ENCODE data around the gene LTC4S. TPM values are rescaled to one million over a fixed set of nuclear protein-coding genes. Genes with fewer than 3 reads are reported as not detected.
"Not testable (repeated sequence)": the region's sequence is repeated elsewhere in the genome, so short reads cannot be mapped to it uniquely, and the experiment has no call there.

The LTC4S gene
- polyA plus RNA-seq, 1 donor, result 2.0 TPM

DNA sequence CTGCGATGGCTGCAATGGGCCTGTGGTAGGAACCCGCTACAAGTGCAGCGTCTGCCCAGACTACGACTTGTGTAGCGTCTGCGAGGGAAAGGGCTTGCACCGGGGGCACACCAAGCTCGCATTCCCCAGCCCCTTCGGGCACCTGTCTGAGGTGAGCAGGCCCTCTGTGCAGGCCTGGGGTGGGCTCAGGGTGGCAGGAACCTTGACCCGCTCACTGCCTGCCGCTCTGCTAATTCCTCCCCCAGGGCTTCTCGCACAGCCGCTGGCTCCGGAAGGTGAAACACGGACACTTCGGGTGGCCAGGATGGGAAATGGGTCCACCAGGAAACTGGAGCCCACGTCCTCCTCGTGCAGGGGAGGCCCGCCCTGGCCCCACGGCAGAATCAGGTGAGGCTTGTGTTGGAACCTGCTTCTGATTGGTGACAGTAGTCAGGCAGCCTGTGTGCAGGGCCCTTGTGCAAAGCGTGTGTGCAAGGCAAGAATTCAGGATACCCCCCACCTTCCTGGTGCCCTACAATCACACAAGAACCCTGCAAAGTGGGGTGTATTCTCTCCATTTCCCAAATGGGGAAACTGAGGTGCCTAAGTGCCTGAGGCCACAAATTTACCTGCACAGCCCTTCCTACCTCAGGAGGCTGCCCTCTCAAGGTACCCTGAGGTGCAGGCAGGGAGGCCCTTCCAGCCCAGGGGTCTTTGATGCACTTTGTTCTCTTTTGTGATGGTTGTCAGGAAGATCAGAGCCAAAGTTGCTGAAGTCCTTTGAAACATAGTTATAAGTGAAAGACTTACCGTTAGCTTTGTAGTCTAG, 30.4 kb downstream of the LTC4S start:
- no peak for DNase-seq (ENCODE audit: low read depth)

DNA sequence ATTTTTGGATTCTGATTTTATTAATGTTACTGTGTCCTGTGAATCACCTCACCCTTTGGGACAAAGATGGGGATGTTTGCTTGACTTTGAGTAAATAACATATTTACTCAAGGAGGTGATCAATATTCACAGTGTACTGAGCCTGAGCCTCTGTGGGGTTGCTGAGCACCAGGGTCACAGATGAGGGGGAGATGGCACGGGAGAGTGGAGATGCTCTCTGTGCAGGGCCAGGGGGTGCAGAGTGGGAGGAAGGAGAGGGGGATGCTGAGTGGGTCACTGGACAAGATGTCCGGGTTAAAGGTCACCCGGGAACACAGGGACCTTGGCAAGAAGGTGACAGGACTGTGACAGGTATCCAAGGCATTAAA, 30.9 kb downstream of the LTC4S start:
- no peak for DNase-seq (ENCODE audit: low read depth)

DNA sequence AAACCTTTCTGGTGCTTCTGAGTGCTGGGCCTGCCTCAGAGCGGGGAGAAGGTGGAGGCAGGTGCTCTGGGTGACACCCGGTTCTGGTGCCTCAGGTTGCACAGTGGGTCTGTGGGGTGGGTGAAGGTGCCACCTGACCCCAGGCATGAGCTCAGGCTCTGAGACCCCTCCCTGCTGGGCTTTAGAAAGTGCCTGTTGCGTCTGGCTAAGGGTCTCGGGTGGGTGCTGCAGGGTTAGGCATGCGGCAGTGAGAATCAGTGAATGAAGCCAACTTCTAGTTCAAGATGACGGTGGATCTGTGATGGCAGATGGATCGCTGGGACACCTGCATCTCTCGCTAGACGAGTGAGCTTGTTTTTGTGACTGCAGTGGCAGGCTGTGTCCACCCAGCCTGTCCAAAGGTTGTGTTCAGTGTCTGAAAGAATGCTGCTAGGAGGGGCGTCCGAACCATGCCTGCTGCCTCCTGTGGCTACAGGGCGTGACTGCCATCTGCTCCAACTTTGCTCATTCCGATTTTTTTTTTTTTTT, 31.9 kb downstream of the LTC4S start:
- DNase-seq (ENCODE audit: low read depth), result no peak

DNA sequence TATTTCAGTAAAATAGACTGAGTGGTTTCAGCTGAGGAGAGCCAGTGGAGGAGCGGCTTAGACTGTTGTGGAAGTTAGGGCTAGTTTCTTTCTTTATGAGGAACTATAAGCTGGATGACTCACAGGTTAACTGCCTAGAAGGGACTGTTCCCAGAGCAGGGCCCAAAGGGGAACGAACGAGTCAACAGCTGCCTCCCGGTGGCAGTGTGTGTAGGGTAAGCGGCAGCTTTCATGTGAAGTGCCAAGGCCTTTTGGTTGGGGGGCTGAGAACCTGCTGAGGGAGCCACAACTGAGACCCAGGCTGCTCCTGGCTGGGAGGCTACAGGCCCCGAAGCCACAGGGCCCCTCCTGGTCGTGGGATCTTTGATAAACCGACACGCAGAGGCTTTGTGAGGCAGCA, 33.9 kb downstream of the LTC4S start:
- no peak for DNase-seq (ENCODE audit: low read depth)

DNA sequence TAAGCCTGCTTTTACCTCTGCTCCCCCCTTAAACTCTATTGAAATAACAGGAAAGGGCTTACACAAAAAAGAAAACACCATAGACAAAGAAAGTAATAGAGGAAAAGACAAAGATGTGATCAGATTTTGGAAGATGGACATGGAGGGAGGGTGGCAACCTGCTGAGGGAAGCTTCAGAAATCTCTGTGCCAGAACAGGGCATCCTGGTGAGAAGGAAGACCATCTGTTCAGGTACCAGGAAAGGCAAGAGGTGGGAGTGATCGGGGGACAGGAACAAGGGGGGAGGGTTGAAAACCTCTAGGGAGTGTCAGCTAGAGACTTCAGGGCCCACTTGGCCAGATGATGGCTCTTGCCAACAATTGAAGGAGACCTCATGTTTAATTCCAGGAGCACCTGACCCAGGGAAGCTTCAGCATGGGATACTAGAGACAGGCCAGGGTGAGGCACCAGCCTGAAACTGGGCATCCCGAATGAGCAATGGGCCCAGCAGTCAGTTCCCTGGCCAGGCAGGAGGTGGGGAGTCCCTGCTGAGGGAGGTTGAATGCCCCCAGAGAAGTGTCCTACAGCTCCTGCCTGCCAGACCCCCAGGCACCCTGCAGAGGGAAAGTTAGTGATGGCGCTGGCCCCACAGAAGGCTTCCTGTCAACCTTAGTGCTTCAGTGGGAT, 35.1 kb downstream of the LTC4S start:
- no peak for DNase-seq (ENCODE audit: low read depth)

DNA sequence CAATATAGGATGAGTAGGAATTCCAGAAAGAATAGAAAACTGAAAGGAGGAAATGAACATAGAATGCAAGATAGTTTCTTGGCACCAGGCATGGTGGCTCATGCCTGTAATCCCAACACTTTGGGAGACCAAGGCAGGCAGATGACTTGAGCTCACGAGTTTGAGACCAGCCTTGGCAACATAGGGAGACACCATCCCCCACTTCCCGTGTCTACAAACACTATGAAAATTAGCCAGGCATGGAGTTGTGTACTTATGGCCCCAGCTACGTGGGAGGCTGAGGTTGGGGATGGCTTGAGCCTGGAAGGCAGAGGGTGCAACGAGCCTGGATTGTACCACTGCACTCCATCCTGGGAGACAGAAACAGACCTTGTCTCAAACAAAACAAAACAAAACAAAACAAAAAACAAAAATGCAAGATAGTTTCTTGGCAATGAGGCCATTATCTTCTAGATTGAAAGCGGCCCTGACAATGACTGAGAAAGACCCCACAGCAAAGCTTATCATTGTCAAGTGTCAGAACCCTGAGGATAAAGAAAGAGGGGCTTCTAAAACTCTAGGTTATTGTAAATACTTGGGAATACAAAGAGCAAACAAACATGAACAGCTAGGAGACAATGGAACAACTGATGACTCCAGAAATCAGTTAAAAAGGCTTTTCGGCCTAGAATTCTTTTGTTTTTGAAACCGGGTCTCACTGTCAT, 36.1 kb downstream of the LTC4S start:
- no peak for DNase-seq (ENCODE audit: low read depth)

DNA sequence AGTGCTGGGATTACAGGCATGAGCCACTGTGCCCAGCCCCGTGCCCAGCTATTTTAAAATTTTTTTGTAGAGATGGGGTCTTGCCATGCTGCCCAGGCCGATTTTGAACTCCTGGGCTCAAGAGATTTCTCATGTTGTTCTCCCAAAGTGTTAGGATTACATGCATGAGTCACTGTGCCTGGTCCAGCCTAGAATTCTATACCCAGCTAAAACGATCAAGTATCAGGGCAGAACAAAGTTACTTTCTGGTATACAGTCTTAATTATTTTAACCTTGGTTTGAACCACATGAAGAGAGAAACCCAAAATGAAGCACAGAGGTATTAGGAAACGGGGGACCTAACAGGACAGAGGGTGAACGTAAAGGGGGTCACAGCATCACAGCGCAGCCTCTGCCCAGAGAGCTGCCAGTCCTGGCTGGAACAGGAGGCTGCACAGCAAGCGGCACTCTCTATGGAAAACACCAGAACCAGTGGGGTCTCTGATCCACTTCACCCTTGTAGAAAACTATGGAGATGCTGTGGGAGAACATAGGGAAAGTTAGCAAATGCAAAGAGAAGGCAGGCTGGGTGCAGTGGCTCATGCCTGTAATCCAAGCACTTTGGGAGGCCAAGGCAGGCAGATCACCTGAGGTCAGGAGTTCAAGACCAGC, 37.2 kb downstream of the LTC4S start:
- DNase-seq (ENCODE audit: low read depth), result no peak

DNA sequence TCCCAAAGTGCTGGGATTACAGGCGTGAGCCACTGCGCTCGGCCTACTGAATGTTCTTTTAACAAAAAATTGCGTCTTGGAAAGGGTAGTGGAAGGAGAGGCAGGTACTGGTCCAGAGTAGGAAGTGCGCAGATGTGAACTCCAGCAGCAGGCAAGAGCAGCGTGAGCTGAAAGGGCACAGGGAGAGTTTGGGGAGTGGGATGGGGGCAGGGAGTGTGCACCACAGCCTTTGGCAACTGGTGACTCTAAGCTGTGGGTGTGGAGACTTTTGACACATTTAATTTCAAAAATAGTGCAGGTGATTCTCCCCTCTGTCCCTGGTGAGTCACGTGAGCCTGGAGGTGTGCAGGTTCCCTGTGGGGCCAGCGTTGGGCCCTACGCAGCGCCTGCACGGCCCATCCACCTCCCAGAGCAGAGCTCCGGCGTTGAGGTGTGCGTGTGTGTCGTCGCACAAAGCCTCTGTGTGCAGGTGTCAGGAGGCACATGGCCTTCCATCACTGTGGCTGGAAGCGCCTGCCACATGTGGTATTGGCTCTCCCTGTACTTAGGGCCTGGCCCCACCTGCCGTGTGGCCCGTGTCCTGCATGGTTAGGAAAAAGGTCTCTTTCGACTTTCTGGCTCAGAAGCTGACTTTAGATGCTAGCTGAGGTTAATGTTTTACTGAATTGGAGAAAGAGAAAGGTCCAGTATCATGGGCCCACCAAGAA, 38.4 kb downstream of the LTC4S start:
- no peak for DNase-seq (ENCODE audit: low read depth)

DNA sequence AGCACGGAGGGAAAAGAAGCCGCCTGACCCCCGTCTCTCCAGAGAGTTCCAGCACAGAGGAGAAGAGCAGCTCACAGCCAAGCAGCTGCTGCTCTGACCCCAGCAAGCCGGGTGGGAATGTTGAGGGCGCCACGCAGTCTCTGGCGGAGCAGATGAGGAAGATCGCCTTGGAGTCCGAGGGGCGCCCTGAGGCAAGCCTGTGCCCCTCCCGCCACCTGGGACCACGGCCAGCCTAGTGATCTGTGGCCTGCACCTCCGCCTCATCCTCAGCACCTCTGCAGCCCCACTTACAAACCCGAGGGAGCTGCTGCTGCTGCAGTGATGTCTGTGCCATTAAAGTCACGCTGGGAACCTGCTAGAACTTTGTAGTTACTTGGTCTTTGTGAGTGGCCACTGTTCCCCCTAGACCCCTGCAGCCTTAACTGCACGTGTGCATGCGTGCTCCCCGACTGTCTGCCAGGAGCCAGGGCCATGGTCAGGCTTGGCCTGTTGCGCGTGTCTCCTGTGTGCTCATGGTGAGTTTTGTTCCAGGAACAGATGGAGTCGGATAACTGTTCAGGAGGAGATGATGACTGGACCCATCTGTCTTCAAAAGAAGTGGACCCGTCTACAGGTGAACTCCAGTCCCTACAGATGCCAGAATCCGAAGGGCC, 39.4 kb downstream of the LTC4S start:
- DNase-seq (ENCODE audit: low read depth), result no peak

DNA sequence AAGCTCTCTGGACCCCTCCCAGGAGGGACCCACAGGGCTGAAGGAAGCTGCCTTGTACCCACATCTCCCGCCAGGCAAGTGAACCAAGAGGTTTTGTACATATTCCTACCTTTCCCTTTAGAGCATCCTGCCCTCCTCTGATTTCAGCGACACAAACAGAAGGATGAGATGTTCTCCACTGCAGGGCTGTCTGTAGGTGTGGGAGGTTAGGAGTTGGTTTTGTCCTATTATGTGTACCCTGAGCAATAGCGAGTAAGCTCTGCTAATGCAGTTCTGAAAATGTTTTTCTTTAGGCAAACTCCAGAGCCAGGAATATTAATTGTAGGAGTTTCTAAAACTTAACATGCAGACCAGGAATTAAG, 39.9 kb downstream of the LTC4S start:
- no peak for DNase-seq (ENCODE audit: low read depth)

DNA sequence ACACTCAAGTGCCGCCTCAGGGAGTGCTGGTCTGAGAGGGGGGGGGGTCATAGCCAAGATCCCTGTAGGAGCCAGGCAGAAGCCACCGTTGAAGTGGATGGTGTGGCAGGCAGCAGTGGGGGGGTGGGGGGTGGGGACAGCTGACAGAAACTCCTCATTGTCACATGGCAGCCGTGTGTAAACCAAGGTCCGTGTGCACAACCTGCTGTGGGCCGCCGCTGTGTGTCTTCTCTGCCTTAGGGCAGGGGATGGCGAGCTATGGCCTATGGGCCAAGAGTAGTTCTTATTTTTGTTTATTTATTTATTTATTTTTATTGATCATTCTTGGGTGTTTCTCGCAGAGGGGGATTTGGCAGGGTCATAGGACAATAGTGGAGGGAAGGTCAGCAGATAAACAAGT, 40.3 kb downstream of the LTC4S start:
- DNase-seq (ENCODE audit: low read depth), result no peak

DNA sequence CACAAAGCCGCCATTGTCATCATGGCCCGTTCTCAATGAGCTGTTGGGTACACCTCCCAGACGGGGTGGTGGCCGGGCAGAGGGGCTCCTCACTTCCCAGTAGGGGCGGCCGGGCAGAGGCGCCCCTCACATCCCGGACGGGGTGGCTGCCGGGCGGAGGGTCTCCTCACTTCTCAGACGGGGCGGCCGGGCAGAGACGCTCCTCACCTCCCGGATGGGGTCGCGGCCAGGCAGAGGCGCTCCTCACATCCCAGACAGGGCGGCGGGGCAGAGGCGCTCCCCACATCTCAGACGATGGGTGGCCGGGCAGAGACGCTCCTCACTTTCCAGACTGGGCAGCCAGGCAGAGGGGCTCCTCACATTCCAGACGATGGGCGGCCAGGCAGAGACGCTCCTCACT, 41.1 kb downstream of the LTC4S start:
- not testable (repeated sequence) for DNase-seq (ENCODE audit: low read depth)

DNA sequence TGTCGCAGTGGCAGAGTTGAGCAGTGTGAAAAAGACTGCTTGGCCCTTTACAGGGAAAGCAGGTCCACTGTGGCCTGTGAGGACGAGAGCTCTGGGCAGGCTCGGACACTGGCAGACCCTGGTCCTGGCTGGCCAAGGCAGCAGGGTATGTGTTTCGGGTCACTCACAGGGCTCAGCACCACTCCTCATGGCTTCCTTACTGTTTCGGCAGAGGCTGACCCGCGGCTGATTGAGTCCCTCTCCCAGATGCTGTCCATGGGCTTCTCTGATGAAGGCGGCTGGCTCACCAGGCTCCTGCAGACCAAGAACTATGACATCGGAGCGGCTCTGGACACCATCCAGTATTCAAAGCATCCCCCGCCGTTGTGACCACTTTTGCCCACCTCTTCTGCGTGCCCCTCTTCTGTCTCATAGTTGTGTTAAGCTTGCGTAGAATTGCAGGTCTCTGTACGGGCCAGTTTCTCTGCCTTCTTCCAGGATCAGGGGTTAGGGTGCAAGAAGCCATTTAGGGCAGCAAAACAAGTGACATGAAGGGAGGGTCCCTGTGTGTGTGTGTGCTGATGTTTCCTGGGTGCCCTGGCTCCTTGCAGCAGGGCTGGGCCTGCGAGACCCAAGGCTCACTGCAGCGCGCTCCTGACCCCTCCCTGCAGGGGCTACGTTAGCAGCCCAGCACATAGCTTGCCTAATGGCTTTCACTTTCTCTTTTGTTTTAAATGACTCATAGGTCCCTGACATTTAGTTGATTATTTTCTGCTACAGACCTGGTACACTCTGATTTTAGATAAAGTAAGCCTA, 42.6 kb downstream of the LTC4S start:
- DNase-seq (ENCODE audit: low read depth), result no peak

DNA sequence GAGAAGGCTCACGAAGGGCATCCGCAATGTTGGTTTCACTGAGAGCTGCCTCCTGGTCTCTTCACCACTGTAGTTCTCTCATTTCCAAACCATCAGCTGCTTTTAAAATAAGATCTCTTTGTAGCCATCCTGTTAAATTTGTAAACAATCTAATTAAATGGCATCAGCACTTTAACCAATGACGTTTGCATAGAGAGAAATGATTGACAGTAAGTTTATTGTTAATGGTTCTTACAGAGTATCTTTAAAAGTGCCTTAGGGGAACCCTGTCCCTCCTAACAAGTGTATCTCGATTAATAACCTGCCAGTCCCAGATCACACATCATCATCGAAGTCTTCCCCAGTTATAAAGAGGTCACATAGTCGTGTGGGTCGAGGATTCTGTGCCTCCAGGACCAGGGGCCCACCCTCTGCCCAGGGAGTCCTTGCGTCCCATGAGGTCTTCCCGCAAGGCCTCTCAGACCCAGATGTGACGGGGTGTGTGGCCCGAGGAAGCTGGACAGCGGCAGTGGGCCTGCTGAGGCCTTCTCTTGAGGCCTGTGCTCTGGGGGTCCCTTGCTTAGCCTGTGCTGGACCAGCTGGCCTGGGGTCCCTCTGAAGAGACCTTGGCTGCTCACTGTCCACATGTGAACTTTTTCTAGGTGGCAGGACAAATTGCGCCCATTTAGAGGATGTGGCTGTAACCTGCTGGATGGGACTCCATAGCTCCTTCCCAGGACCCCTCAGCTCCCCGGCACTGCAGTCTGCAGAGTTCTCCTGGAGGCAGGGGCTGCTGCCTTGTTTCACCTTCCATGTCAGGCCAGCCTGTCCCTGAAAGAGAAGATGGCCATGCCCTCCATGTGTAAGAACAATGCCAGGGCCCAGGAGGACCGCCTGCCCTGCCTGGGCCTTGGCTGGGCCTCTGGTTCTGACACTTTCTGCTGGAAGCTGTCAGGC, 43.6 kb downstream of the LTC4S start:
- no peak for DNase-seq (ENCODE audit: low read depth)

DNA sequence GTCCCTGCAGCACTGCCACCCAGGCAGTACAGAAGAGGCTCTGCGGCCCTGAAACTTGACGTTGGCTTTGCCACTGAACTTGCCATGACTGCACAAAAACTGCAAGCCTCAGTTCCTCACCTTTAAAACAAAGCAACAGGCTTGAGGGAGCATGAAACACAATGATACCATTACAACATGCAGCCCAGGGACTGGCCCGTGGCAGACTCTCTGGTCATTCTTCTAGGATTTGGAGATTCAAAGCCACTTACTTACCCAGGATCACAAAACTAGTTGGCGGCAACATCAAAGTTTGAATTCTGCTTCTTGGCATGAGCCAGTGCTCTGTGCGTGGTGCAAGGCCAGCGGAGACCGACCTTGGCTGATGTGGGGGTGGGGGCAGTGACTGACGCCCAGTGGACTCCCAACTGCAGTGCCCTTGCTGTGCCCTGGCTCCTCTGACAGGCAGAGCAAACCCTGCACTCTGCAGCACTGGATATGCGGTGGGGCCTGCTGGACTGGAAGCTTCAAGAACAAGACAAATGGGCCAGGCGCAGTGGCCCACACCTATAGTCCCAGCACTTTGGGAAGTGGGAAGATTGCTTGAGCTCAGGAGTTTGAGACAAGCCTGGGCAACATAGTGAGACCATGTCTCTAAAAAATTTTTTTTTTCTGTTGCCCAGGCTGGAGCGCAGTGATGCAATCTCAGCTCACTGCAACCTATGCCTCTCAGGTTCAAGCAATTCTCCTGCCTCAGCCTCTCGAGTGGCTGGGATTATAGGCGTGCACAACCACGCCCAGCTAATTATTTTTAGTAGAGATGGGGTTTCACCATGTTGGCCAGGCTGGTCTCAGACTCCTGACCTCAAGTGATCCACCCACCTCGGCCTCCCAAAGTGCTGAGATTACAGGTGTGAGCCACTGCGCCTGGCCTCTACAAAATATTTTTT, 45.8 kb downstream of the LTC4S start:
- DNase-seq (ENCODE audit: low read depth), result no peak

DNA sequence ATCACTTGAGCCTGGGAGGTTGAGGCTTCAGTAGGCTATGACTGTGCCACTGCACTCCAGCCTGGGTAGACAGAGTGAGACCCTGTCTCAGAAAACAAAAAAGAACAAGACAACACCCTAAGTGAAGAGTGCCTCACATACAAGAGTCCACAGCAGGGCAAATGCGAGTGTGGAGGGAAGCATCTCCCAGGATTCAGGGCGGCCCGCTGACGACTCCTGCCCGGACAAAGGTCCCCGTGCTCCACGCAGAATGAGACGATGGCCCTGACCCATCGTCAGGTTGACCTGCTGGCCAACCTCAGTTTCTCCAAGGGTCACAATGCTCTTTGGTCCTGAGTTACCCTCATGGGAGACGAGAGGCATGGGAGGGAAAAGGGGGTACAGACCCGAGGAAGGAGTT, 46.5 kb downstream of the LTC4S start:
- DNase-seq (ENCODE audit: low read depth), result no peak

DNA sequence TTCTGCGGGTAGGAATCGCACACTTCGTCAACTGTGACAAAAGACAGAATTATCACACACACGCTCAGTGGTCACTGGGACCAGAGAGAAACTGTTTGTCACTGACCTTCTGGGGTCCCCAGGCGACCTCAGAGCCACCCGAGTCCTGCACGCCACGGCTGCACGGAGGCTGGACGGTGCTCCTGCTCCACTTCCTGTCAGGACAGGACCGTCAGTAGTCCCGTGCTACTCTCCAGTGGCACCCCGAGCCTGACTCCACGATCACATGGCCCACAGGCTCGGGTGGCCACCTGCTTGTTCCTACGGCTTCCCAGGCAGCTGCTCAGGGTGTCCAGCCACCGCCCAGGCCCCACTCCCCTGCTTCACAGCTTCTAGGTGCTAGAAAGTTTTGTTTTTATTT, 47.0 kb downstream of the LTC4S start:
- no peak for DNase-seq (ENCODE audit: low read depth)

DNA sequence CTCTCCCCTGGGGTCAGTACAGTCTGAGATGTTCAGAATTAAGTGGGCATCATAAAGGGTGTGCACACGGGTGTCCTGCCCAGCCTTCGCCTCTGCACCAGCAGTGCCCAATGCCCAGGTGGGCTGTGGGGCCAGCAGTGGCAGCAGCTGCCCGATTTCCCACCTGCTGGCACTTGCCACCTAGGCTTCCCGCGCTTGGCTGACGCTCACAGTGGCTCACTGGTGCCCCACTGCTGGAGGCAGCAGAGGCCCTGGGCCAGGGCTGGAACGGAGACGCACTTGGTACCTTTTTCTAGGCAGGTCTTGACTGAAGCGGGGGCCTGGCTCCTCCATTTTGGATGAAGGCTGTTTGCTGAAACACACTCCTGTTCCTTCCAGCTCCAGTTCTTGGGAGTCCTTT, 47.8 kb downstream of the LTC4S start:
- DNase-seq (ENCODE audit: low read depth), result no peak
